ENCODE data around the gene NELFE. TPM values are rescaled to one million over a fixed set of nuclear protein-coding genes. Genes with fewer than 3 reads are reported as not detected.
"Not testable (repeated sequence)": the region's sequence is repeated elsewhere in the genome, so short reads cannot be mapped to it uniquely, and the experiment has no call there.

NELFE gene, protein sequence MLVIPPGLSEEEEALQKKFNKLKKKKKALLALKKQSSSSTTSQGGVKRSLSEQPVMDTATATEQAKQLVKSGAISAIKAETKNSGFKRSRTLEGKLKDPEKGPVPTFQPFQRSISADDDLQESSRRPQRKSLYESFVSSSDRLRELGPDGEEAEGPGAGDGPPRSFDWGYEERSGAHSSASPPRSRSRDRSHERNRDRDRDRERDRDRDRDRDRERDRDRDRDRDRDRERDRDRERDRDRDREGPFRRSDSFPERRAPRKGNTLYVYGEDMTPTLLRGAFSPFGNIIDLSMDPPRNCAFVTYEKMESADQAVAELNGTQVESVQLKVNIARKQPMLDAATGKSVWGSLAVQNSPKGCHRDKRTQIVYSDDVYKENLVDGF
- 10 to 100 TPM; 79.3 to 81.7 (median 81.1) TPM for total RNA-seq

- H3K4me3 ChIP-seq = peak within 1 kb of the TSS; percentile 70 to 96 (median 84)
- H3K27me3 ChIP-seq = no peaks in the 10 kb centered on the region
- WGBS = 1% methylated on average over 34 of the region's 59 CpGs
- intact Hi-C loops (cut with DNase I) = no loop called here
- peaks cover 53 to 76% (median 69%) of the 10 kb centered on the region in 4 donors for H3K36me3 ChIP-seq
- peaks cover 20 to 40% (median 28%) of the 10 kb centered on the region in 4 donors for H3K4me1 ChIP-seq
- H3K9me3 ChIP-seq = no peaks in the 10 kb centered on the region
- DNase-seq (ENCODE audit: extremely low spot score) = peak; percentile 99
- TF ChIP-seq POLR2A (IDR thresholded peaks at IDR 0.05; ENCODE audit: low read depth) (peak; percentile 31), POLR2AphosphoS5 (IDR thresholded peaks at IDR 0.05) (peak; percentile 91 to 97), EP300 (IDR thresholded peaks at IDR 0.05) (no peak)
- TF ChIP-seq, protein P1, sequence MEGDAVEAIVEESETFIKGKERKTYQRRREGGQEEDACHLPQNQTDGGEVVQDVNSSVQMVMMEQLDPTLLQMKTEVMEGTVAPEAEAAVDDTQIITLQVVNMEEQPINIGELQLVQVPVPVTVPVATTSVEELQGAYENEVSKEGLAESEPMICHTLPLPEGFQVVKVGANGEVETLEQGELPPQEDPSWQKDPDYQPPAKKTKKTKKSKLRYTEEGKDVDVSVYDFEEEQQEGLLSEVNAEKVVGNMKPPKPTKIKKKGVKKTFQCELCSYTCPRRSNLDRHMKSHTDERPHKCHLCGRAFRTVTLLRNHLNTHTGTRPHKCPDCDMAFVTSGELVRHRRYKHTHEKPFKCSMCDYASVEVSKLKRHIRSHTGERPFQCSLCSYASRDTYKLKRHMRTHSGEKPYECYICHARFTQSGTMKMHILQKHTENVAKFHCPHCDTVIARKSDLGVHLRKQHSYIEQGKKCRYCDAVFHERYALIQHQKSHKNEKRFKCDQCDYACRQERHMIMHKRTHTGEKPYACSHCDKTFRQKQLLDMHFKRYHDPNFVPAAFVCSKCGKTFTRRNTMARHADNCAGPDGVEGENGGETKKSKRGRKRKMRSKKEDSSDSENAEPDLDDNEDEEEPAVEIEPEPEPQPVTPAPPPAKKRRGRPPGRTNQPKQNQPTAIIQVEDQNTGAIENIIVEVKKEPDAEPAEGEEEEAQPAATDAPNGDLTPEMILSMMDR (IDR thresholded peaks at IDR 0.05) = peak in 1 of 3 experiments; percentile 31
- peak within 1 kb of the TSS; percentile 83 to 89 (median 86) for H3K27ac ChIP-seq (replicated peaks in 1 of 4)
Measured at GRCh38 chr6:31958741-31959739, at the start of gene NELFE, which contains the start of gene SKIC2. Gene NELFE (minus strand): TSS chr6:31958971. CDS start chr6:31958446, 525 bp downstream. Gene SKIC2 (plus strand): TSS chr6:31959175. CDS start chr6:31959193, 18 bp downstream.

- H3K4me3 ChIP-seq; H3K27ac ChIP-seq (replicated peaks in 1 of 4); H3K36me3 ChIP-seq; H3K27me3 ChIP-seq; DNase-seq (ENCODE audit: extremely low spot score); H3K9me3 ChIP-seq; intact Hi-C loops (cut with DNase I); H3K4me1 ChIP-seq: not testable (repeated sequence)
- no CpG with 5 or more reads among the region's 24 CpGs for WGBS
Measured at GRCh38 chr6:32008037-32008436, 49.3 kb upstream of the NELFE start.

DNA sequence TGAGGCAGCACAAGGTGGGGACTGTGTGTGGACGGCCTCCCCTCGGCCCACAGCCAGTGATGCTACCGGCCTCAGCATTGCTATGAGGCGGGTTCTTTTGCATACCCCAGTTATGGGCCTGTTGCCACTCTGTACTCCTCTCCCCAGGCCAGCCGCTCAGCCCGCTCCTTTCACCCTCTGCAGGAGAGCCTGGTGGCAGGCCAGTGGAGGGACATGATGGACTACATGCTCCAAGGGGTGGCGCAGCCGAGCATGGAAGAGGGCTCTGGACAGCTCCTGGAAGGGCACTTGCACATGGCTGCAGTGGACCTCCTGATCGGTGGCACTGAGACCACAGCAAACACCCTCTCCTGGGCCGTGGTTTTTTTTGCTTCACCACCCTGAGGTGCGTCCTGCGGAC lies 48.3 kb upstream of the NELFE start:
- H3K4me3 ChIP-seq; intact Hi-C loops (cut with DNase I); H3K4me1 ChIP-seq; H3K36me3 ChIP-seq; H3K27ac ChIP-seq (replicated peaks in 1 of 4); H3K27me3 ChIP-seq; DNase-seq (ENCODE audit: extremely low spot score); H3K9me3 ChIP-seq: not testable (repeated sequence)
- 87% methylated on average over 10 of the region's 12 CpGs for WGBS

DNA sequence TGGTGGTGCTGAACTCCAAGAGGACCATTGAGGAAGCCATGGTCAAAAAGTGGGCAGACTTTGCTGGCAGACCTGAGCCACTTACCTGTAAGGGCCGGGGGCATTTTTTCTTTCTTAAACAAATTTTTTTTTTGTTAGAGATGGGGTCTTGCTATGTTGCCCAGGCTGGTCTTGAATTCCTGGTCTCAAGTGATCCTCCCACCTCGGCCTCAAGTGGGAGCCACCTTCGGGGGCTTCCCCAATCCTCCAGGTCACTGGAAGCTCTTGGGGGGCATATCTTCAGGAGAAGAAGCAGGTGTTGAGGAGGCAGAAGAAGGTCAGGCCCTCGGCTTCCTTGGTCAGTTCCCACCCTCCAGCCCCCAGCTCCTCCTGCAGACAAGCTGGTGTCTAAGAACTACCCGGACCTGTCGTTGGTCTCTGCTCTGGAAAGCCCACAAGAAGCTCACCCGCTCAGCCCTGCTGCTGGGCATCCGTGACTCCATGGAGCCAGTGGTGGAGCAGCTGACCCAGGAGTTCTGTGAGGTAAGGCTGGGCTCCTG lies 47.3 kb upstream of the NELFE start:
- H3K27me3 ChIP-seq; H3K27ac ChIP-seq (replicated peaks in 1 of 4); H3K4me1 ChIP-seq; H3K36me3 ChIP-seq; DNase-seq (ENCODE audit: extremely low spot score); H3K9me3 ChIP-seq; intact Hi-C loops (cut with DNase I); H3K4me3 ChIP-seq: not testable (repeated sequence)
- 84% methylated on average over 8 of the region's 8 CpGs for WGBS

DNA sequence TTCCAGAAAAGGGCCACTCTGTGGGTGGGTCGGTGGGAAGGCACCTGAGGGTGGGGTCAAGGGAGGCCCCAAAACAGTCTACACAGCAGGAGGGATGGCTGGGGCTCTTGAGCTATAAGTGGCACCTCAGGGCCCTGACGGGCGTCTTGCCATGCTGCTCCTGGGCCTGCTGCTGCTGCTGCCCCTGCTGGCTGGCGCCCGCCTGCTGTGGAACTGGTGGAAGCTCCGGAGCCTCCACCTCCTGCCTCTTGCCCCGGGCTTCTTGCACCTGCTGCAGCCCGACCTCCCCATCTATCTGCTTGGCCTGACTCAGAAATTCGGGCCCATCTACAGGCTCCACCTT lies 46.7 kb upstream of the NELFE start:
- DNase-seq (ENCODE audit: extremely low spot score); H3K36me3 ChIP-seq; H3K9me3 ChIP-seq; H3K4me1 ChIP-seq; H3K4me3 ChIP-seq; intact Hi-C loops (cut with DNase I); H3K27ac ChIP-seq (replicated peaks in 1 of 4); H3K27me3 ChIP-seq: not testable (repeated sequence)
- 91% methylated on average over 5 of the region's 9 CpGs for WGBS

DNA sequence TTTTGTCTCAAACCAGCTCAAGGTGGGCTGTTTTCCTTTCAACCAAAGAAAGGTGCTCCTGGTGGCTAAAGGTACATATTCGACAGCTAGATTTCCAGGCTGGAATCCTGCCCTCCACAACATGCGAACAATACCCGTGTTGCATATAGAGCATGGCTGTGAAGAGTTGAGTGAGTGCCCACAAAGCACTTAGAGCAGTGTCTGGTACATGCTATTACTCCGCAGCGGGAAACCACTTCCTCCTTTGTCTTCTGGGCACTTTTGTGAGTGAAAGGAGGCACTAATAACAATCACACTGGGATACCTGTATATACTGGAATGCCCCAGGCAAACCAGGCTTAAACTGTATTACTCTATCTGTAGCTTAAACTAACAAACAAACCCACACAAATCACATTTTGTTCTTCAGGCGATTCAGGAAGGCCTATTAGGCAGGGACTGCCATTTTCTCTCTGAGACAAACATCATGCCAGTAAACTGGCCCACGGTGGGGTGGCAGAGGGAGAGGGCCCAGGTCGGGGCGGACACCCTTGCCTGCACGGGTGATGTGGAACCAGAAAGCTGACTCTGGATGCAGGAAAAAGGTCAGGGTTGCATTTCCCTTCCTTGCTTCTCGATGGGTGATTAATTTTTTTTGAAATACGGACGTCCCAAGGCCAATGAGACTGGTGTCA lies 46.2 kb upstream of the NELFE start:
- H3K36me3 ChIP-seq; H3K4me3 ChIP-seq; H3K9me3 ChIP-seq; H3K27ac ChIP-seq (replicated peaks in 1 of 4); DNase-seq (ENCODE audit: extremely low spot score); H3K27me3 ChIP-seq; intact Hi-C loops (cut with DNase I); H3K4me1 ChIP-seq: not testable (repeated sequence)
- 83% methylated on average over 9 of the region's 13 CpGs for WGBS

GRCh38 chr6:32004393-32004792 lies 45.6 kb upstream of the NELFE start:
- DNase-seq (ENCODE audit: extremely low spot score); intact Hi-C loops (cut with DNase I); H3K27me3 ChIP-seq; H3K4me1 ChIP-seq; H3K36me3 ChIP-seq; H3K4me3 ChIP-seq; H3K27ac ChIP-seq (replicated peaks in 1 of 4); H3K9me3 ChIP-seq: not testable (repeated sequence)
- 72% methylated on average over 4 of the region's 4 CpGs for WGBS

DNA sequence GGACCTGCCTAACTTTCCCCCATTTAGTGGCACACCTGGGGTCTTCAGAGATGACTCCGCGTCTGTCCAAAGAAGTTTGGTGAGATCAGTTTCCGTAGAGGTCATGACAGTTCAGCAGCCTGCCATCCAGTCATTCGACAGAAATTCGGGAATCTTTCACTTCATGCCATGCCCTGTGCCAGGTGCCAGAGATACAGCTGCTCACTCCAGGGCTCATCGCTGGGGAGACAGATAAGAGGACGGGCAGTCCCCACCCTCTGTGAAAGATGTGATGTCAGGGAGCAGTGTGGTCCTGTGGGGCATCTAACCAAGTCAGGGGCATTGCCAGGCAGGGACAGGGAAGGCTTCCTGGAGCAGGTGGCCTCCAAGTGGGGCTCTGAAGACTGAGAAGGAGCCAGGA lies 44.5 kb upstream of the NELFE start:
- H3K27ac ChIP-seq (replicated peaks in 1 of 4); H3K27me3 ChIP-seq; H3K4me1 ChIP-seq; H3K4me3 ChIP-seq; H3K9me3 ChIP-seq; intact Hi-C loops (cut with DNase I); H3K36me3 ChIP-seq; DNase-seq (ENCODE audit: extremely low spot score): not testable (repeated sequence)
- no CpG with 5 or more reads among the region's 7 CpGs for WGBS

GRCh38 chr6:32002546-32003268 lies 43.9 kb upstream of the NELFE start:
- intact Hi-C loops (cut with DNase I) = not testable (repeated sequence)

GRCh38 chr6:31996385-31996784 lies 37.6 kb upstream of the NELFE start:
- H3K27ac ChIP-seq (replicated peaks in 1 of 4); H3K27me3 ChIP-seq; H3K4me1 ChIP-seq; H3K4me3 ChIP-seq; intact Hi-C loops (cut with DNase I); H3K36me3 ChIP-seq; H3K9me3 ChIP-seq; DNase-seq (ENCODE audit: extremely low spot score): not testable (repeated sequence)
- no CpG with 5 or more reads among the region's 6 CpGs for WGBS

More at GRCh38 chr6:32002546-32003268, 43.9 kb upstream of the NELFE start:
- H3K9me3 ChIP-seq; DNase-seq (ENCODE audit: extremely low spot score); H3K36me3 ChIP-seq; H3K27me3 ChIP-seq; H3K27ac ChIP-seq (replicated peaks in 1 of 4); H3K4me3 ChIP-seq; H3K4me1 ChIP-seq: not testable (repeated sequence)
- WGBS = no CpG with 5 or more reads among the region's 15 CpGs

Measured in esophagus muscularis mucosa (tissue), 4 donors.